ENCODE measurements around the gene NCK2. TPM values are rescaled to one million over a fixed set of nuclear protein-coding genes. Genes with fewer than 3 reads are reported as not detected.

Gene NCK2
- polyA plus RNA-seq, 1 of the 3 experiments (the other 2 are of a cell fraction) = 42.8 TPM

GRCh38 chr2:105889046-105889445 is 144.3 kb downstream of the NCK2 start:
- TF ChIP-seq YY1 (IDR thresholded peaks at IDR 0.05; ENCODE audit: low read depth) = no peak
- TF ChIP-seq GABPA (IDR thresholded peaks at IDR 0.05; ENCODE audit: low read depth) = no peak
- no peak for TF ChIP-seq MAX (IDR thresholded peaks at IDR 0.05; ENCODE audit: low read depth)
- TF ChIP-seq IRF3 (IDR thresholded peaks at IDR 0.05; ENCODE audit: low read depth, low read length) = no peak
- no peak for TF ChIP-seq EP300 (IDR thresholded peaks at IDR 0.05; ENCODE audit: borderline replicate concordance in 1 of 2, low read depth in 1 of 2, low read length in 1 of 2)
- TF ChIP-seq USF1 (IDR thresholded peaks at IDR 0.05; ENCODE audit: borderline replicate concordance, low read depth) = no peak
- TF ChIP-seq FOSL2 (IDR thresholded peaks at IDR 0.05; ENCODE audit: borderline replicate concordance, low read depth) = no peak
- TF ChIP-seq CHD2 (IDR thresholded peaks at IDR 0.05; ENCODE audit: low read length, partially characterized antibody) = no peak
- TF ChIP-seq, protein P1, sequence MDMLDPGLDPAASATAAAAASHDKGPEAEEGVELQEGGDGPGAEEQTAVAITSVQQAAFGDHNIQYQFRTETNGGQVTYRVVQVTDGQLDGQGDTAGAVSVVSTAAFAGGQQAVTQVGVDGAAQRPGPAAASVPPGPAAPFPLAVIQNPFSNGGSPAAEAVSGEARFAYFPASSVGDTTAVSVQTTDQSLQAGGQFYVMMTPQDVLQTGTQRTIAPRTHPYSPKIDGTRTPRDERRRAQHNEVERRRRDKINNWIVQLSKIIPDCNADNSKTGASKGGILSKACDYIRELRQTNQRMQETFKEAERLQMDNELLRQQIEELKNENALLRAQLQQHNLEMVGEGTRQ (IDR thresholded peaks at IDR 0.05; ENCODE audit: borderline replicate concordance, low read depth, low read length) = no peak
- TF ChIP-seq, protein P2, sequence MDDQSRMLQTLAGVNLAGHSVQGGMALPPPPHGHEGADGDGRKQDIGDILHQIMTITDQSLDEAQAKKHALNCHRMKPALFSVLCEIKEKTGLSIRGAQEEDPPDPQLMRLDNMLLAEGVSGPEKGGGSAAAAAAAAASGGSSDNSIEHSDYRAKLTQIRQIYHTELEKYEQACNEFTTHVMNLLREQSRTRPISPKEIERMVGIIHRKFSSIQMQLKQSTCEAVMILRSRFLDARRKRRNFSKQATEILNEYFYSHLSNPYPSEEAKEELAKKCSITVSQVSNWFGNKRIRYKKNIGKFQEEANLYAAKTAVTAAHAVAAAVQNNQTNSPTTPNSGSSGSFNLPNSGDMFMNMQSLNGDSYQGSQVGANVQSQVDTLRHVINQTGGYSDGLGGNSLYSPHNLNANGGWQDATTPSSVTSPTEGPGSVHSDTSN (IDR thresholded peaks at IDR 0.05) = no peak

DNA sequence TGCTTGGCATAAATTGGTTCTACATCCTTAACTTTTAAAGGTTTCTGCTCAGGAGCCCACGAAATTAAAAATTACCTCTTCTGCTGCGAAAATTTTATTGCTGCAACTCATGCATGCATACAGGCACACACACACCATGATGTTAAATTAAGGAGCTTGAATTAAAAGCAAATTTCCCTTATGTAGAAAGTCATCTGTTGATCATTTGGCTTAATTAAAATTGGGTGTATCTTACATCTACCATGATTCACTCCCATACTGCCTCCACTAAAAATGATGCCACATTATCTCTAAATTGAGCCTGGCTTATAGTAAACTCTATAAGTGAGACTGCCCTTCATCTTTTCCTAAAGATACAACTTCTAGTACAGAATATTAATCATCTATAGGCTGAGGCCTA is 145.4 kb downstream of the NCK2 start:
- CTCF ChIA-PET = no interaction called here
- no peak for DNase-seq
- no peak for TF ChIP-seq RCOR1 (IDR thresholded peaks at IDR 0.05; ENCODE audit: low read length)
- TF ChIP-seq, protein P3, sequence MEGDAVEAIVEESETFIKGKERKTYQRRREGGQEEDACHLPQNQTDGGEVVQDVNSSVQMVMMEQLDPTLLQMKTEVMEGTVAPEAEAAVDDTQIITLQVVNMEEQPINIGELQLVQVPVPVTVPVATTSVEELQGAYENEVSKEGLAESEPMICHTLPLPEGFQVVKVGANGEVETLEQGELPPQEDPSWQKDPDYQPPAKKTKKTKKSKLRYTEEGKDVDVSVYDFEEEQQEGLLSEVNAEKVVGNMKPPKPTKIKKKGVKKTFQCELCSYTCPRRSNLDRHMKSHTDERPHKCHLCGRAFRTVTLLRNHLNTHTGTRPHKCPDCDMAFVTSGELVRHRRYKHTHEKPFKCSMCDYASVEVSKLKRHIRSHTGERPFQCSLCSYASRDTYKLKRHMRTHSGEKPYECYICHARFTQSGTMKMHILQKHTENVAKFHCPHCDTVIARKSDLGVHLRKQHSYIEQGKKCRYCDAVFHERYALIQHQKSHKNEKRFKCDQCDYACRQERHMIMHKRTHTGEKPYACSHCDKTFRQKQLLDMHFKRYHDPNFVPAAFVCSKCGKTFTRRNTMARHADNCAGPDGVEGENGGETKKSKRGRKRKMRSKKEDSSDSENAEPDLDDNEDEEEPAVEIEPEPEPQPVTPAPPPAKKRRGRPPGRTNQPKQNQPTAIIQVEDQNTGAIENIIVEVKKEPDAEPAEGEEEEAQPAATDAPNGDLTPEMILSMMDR (IDR thresholded peaks at IDR 0.05) = no peak
- no peak for TF ChIP-seq FOXJ3 (CRISPR knock-in tag; IDR thresholded peaks at IDR 0.05)
- no peak for TF ChIP-seq CHD2 (IDR thresholded peaks at IDR 0.05; ENCODE audit: low read length, partially characterized antibody)
- no peak for TF ChIP-seq YY1 (IDR thresholded peaks at IDR 0.05; ENCODE audit: low read depth)
- TF ChIP-seq, protein P4, sequence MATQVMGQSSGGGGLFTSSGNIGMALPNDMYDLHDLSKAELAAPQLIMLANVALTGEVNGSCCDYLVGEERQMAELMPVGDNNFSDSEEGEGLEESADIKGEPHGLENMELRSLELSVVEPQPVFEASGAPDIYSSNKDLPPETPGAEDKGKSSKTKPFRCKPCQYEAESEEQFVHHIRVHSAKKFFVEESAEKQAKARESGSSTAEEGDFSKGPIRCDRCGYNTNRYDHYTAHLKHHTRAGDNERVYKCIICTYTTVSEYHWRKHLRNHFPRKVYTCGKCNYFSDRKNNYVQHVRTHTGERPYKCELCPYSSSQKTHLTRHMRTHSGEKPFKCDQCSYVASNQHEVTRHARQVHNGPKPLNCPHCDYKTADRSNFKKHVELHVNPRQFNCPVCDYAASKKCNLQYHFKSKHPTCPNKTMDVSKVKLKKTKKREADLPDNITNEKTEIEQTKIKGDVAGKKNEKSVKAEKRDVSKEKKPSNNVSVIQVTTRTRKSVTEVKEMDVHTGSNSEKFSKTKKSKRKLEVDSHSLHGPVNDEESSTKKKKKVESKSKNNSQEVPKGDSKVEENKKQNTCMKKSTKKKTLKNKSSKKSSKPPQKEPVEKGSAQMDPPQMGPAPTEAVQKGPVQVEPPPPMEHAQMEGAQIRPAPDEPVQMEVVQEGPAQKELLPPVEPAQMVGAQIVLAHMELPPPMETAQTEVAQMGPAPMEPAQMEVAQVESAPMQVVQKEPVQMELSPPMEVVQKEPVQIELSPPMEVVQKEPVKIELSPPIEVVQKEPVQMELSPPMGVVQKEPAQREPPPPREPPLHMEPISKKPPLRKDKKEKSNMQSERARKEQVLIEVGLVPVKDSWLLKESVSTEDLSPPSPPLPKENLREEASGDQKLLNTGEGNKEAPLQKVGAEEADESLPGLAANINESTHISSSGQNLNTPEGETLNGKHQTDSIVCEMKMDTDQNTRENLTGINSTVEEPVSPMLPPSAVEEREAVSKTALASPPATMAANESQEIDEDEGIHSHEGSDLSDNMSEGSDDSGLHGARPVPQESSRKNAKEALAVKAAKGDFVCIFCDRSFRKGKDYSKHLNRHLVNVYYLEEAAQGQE (IDR thresholded peaks at IDR 0.05; ENCODE audit: low read depth, low read length) = no peak
- no peak for TF ChIP-seq SIN3A (IDR thresholded peaks at IDR 0.05; ENCODE audit: borderline replicate concordance, low read depth, low read length)

More at GRCh38 chr2:105889046-105889445, 144.3 kb downstream of the NCK2 start:
- Histone ChIP-seq H3K4me3 (ENCODE audit: low read depth in 2 of 2, low read length in 1 of 2) (no peak overlapping the region), H3K9me2 (no peaks in the 10 kb centered on the region), H3K4me2 (no peak overlapping the region), H3K27me3 (ENCODE audit: insufficient read depth) (no peaks in the 10 kb centered on the region), H3F3A (replicated peaks; ENCODE audit: insufficient read depth) (no peaks in the 10 kb centered on the region), H3K27ac (ENCODE audit: low read depth in 2 of 2, low read length in 1 of 2) (no peak overlapping the region), H4K20me1 (ENCODE audit: insufficient read depth) (peaks cover 13% of the 10 kb centered on the region), H3K79me2 (ENCODE audit: insufficient read depth) (peaks cover 46% of the 10 kb centered on the region), H3K4me1 (ENCODE audit: control insufficient read depth in 1 of 2, insufficient read depth in 2 of 2, low read depth in 1 of 2, low read length in 1 of 2) (peaks cover 0 to 19% of the 10 kb centered on the region in 2 experiments; a peak in 2 of 4 replicates), H3K9ac (no peak overlapping the region), H3K36me3 (replicated peaks in 1 of 2; ENCODE audit: control insufficient read depth in 1 of 2, insufficient read depth in 2 of 2, low read length in 1 of 2) (peaks cover 0 to 8% of the 10 kb centered on the region in 2 experiments), H3K9me3 (no peaks in the 10 kb centered on the region), H2AFZ (ENCODE audit: low read depth) (no peak overlapping the region)
- WGBS (ENCODE audit: low lambda C conversion rate) = 80% methylated on average over 3 of the region's 3 CpGs
- no peak for DNase-seq
- POLR2A ChIA-PET = no interaction called here
- CTCF ChIA-PET = no interaction called here

More for the DNA sequence above, 145.4 kb downstream of the NCK2 start:
- H3K9me3 ChIP-seq = no peaks in the 10 kb centered on the region
- no peaks in the 10 kb centered on the region for H3K27me3 ChIP-seq (ENCODE audit: insufficient read depth)
- H3K9ac ChIP-seq = no peak overlapping the region
- H3F3A ChIP-seq (replicated peaks; ENCODE audit: insufficient read depth) = no peaks in the 10 kb centered on the region
- H3K9me2 ChIP-seq = no peaks in the 10 kb centered on the region
- H3K4me3 ChIP-seq (ENCODE audit: low read depth in 2 of 2, low read length in 1 of 2) = no peak overlapping the region
- H3K4me2 ChIP-seq = no peak overlapping the region
- no peak overlapping the region for H2AFZ ChIP-seq (ENCODE audit: low read depth)
- peaks cover 41% of the 10 kb centered on the region for H3K79me2 ChIP-seq (ENCODE audit: insufficient read depth)
- POLR2A ChIA-PET = no interaction called here
- H3K4me1 ChIP-seq (ENCODE audit: control insufficient read depth in 1 of 2, insufficient read depth in 2 of 2, low read depth in 1 of 2, low read length in 1 of 2) = peaks cover 0 to 13% of the 10 kb centered on the region in 2 experiments; a peak in 2 of 4 replicates
- WGBS (ENCODE audit: low lambda C conversion rate) = 92% methylated on average over 2 of the region's 2 CpGs
- H3K27ac ChIP-seq (ENCODE audit: low read depth in 2 of 2, low read length in 1 of 2) = no peak overlapping the region
- peaks cover 9% of the 10 kb centered on the region; the same call in 1 of the 2 replicates for H4K20me1 ChIP-seq (ENCODE audit: insufficient read depth)
- H3K36me3 ChIP-seq (replicated peaks in 1 of 2; ENCODE audit: control insufficient read depth in 1 of 2, insufficient read depth in 2 of 2, low read length in 1 of 2) = peaks cover 5 to 8% of the 10 kb centered on the region in 2 experiments

Data from SK-N-SH (cell line).